Measurements from ENCODE around the gene STK39.

The STK39 gene

DNA sequence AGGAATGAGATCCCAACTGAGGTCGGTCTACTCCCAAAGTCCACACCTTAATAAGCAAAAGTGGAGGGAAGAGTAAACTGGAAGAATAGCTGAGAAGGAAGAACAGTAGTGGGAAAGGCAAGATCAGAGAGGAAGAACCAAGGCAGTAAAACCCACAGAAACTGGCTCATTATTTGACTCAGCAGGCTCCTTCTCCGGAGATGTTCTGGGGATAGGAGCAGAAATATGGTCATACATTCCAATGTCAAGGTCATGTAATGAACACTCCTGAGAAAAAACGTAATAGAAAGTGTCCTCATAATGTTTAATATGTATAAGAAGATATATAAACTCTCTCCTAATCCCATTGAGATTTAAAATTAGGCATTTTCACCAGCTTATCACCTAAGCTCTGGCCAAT, 39.5 kb downstream of the STK39 start:
- DNase-seq = no peak

DNA sequence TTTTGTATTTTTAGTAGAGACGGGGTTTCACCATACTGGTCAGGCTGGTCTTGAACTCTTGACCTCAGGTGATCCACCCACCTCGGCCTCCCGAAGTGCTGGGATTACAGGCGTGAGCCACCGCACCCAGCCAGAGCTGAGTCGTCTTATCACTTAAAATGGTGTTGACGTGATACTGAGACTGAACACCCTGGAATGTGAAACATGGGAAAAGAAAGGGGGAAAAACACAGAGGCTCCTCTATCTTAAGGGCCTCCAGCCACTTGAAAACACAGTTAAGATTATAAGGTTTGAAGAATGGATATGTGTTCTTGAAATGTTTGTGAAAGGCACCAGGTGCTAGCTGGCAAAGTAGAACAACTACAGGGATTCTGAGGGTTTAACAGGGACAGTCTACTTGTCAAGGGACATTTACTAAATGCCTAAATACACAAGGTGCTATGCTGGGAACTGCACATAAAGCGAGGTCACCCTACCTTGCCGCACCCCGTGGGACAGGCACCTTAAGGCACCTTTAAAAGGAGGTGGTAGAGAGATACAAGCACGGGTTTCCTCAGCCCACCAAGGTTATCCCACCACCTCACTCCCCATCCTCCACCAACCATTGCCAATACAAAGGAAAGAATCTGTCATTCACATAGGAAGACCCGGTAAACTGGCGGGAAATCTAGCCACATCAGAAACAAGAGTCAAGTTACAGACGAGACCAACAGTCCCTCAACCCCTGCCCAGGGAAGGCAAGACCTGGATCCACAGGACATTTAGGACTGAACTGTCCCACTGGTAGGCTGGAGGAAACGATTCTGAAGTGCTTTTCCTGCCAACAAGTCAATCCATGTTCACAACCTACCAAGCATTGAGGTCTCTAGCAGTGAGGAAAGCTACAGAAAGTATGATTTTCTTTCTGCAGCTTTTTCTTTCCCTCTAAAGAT, 43.4 kb downstream of the STK39 start:
- no peak for DNase-seq

DNA sequence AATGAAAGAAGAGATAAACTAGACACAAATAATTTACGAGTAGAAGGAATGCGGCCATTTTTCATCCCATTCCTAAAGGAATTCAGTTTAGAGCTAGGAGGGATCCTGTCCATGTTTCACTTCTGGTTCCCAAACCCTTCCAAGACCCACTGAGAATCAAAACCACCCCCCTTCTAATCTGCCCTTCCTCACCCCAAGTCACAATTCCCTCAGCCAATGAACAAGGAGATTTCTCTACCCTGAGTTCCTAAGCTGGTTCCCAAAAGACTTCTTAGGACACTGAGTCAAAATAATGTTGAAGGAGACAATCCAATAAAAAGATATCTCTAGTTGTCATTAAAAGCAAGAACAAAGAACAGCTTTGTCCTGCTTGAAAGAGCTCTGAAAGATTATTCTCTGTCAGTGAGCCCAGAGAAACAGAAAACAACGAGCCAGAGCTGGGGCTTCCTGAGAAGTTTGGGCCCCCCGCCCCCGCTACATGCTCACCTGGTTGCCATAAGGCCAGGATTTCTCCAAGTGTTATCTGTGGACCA, 45.7 kb downstream of the STK39 start:
- DNase-seq = no peak

DNA sequence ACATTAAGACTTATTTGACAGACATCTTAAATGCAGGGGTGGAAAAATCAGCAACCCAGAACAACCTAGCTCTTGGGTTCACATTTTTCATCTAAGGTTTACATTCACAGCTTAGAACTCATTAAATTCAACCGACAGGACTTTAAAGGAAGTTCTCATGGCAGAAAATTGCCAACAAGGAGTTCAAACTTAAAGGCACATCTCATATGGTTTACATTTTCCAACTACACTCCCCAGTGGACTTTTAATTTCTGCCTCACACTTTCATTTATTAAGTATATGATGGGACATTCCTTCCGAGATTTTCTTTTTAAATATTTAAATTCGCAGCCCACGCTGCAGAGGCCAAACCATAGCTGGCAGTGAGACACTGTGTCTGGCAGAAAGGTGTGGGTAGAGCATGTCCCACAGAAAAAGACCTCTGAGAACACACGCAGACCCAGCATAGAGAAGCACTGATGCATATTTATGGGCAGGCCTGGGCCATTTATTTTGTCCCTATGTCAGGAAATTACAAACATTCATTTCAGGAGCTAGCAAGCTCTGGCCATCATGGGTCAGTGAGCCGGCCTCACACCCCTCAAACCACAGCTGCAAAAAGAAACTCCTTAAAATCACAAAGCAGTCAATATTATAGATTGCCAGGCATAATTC, 46.3 kb downstream of the STK39 start:
- no peak for DNase-seq

DNA sequence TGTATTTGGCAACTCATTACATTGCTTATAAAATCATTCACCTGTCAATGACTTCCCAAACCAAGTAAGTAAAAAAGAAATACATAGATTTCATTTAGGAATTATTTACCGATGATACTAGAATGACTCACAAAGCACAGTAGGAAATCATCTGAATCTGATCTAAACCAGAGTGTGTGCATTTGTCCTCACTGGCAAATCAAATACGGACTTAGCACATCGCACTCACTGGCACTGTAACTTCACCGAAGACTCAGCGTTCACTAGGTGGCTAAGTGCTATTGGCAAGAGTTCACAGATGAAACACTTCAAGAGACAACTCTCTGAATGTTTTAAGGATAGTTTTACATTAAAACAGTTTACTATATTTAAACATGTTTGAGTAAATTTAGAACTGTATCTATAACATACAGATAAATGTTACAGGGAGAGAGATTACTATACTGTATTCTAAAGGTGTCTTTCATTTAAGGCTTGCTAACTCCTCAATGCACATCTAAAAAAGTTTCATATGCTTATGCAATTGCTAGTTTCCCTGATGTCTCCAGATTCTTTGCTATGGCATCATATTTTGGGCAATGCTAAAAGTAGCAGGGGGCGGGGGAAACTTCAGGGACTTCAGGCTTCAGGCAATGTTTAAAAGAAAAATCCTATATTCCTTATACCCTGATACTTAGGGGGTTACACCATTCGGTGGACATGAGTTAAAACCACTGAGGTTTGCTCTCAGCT, 48.8 kb downstream of the STK39 start:
- DNase-seq = no peak

DNA sequence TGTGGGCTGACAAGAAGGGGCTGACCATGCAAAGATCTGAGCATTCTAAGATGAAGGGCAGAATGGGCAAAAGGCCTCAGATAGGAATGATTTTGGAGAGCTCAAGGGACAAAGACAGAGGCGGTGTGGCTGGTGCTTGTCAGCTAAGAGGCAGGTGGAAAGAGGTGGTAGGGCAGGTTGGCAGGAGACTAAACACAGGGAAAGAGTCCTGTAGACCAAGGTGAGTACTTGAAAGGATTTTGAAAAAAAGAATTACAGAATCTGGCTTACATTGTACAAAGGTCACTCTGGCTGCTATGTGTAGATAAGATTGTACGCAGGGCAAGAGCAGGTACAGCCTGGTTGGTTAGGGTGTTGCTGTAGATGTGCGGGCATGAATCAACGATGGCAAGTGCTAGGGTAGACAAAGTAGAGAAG, 50.6 kb downstream of the STK39 start:
- no peak for DNase-seq

DNA sequence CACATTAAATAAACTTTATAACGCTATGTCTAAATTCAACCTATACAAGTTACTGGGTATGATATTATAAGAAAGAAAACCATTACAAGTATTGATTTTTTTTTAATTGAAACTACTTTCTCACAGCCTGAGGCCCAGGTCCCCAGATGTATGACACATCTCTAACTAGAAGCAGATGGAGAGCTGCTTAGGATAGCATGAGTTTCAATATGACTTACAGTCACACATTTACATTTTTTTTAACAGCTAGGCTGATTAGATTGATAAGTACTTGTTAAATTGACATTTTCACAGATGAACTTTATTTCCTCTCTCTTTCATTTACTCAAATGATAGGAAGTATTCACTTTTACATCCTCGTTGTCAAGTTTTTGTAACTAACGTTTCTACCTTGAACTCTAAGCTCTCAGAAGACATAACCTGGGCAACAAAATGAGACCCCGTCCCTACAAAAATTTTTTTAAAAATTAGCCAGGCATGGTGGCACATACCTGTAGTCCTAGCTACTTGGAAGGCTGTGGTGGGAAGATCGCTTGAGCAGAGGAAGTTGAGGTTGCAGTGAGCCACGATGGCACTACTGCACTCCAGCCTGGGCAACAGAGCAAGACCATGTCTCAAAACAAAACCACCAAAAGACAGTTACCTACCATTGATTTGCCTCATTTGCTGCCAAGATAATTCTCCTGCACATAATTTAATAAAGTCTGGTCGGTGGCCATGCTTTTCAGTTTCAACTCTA, 52.4 kb downstream of the STK39 start:
- peak; percentile 41 for DNase-seq

DNA sequence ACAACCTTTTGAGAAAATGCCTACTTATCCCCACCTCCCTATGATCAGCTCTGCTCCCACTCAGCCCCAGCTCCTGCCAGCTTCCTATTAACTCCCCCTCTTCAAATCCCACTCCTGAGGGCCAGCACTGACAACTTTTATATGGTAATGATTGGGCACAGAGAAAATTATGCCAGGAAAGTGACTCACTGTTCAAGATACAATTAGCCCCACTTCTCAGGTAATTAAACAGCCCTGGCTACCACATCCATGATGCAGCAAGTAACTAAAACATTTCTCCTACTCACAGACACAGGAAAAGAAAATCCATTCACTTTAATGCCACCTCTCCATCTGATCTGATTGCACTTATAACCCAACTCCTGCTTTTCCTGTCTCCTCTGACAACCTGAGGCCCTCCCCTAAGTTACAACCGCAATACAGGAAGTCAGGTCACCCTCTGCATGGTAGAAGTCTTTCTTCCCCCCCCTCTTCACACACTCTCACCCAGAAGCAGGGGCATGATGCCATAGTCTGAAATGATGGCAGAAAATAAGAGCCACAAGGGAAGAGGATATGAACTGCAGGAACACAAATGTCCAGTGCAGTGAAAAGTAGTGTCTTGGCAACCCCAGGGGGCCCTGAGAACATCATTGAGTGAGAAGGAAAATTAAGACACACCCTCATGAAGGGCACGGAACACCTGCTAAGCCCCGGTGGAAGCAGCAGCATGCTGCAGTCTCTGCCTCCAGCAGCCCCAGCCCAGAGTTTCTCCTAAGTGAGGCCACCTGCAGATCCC, 54.4 kb downstream of the STK39 start:
- peak; percentile 58 for DNase-seq

DNA sequence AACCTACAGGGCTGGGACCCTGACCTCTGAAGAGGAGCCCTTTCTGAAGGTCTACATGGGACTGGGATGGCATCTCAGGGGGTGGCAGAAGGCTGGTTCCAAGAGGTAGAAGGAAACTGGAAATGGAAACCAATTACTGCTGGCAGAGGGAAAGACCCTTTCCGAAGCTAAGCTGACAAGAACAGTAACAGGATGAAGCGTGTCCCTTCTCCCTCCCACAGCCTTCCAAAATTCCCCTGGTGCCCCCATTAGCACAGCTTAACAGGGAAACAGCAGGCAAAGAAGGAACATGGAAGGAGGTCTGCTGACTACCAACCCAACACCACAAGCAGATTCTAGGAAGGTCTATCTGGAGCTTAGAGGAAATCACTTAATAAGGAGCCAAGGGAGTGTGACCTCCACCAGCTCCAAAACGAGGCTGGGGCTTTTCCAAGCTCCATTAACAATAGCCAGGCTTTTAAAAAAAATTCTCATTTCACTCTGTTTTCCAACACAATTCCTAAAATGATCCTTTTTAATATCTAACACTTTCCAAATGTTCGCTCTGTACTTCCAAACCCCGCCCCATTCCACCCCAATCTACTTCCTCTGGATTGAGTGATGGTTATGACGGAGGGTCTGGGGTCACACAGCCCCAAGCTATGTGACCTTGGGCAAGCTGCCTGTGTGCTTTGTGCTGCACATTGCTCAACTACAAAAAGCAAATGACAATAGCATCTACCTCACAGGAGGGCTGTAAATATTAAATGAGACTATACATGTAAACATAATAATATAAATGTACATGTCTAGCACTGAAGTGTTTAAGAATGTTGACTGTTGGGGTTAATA, 55.2 kb downstream of the STK39 start:
- no peak for DNase-seq

DNA sequence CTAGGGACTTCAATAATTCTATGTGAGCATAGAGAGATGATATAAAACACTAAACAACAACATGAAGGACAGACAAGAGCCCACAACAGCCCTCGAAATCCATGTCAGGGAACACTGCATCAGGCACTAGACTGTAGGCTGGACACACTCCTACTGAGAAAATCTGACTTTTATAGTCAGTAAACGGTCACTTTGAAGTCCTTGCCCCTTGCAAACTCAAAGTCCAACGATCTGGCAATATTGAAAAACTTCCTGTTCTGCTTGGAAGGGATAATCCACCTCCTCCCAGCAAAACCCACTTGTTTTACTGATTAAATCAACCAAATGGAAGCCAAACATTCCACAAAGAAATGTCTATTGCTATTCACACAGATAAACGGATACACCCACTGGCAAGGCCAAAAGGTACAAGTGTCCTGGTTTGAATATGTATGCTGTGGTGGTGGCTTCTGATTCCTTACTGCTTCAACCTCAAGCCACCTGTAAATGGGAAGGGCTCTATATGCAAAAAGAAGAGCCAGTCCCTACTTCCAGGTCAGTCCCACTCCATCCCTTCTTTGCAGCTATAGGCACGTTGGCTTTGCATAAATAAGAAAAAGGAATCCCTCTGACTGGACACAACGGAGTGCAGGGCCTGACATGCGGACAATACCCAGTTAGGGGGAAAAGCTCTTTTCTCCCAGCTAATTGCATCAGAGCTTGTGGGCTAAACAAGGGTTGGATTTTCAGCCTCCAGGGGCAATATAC, 56.6 kb downstream of the STK39 start:
- no peak for DNase-seq

DNA sequence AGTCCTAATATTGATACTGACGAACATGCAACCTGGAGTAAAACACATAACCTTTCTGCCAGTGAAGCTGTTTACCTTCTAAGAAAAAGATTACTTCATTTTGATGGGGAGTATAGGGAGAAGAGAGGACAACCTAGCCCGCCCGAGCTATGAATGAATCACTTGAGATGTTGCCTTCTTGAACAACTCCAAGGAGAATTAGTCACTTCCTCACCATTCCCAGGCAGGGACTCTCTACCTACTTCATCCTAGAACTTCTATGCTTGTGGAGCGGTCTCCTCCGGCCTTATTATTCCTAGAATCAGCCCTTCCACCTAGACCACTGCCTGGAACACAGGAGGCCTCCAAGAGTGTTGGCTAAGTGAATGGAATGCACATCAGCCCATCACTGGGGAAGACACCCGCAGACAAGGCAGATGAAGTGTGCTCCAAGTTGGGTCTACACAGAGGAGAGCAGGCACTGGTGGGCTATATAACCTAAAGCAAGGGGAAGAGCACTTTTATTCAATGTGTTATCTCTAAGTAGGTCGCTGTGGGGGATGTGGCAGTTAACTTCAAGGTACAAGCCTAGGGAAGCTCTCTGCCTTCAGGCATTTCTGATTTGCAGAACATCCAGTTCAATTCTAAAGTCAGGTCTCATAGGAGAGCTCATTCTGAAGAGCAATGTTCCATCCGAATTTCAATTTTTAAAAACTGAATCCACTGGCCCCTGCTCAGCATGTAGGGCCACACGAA, 57.4 kb downstream of the STK39 start:
- DNase-seq = no peak

DNA sequence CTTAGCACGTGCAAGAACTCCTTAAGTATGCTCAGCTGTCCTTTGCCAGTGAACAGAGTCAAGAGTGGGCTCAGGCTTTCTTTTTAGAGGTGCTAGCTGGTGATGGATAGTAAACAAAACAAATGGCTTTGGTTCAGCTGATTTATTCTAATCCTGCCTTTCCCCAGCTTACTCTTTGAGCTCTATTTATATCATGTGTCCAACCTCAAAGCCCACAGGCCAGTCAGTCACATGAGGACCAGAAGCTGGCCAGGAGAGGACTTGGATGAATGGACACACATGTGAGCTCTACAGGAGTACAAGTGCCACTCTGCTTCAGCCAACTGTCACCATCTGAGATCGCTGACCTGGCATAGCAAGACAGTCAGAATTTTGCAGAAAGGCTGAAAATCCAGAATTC, 59.4 kb downstream of the STK39 start:
- DNase-seq = no peak

DNA sequence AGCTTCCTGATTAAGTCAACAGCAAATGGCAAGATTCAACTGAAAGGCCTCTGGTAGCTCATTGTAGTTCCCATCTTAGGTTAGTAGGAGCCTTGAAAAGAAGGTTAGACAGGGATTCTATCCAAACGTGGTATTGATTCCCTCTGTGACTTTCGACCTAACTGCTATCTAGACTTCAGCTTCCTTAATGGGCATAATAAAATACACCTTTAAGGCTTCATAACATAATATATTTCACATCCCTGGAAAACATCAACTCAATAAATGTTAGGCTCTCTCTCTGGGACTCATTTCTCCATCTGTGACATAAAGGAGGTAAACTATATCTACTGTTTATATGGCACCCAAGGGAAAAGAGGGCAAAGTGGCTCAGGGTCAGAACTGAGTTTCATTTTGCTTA, 60.9 kb downstream of the STK39 start:
- no peak for DNase-seq

DNA sequence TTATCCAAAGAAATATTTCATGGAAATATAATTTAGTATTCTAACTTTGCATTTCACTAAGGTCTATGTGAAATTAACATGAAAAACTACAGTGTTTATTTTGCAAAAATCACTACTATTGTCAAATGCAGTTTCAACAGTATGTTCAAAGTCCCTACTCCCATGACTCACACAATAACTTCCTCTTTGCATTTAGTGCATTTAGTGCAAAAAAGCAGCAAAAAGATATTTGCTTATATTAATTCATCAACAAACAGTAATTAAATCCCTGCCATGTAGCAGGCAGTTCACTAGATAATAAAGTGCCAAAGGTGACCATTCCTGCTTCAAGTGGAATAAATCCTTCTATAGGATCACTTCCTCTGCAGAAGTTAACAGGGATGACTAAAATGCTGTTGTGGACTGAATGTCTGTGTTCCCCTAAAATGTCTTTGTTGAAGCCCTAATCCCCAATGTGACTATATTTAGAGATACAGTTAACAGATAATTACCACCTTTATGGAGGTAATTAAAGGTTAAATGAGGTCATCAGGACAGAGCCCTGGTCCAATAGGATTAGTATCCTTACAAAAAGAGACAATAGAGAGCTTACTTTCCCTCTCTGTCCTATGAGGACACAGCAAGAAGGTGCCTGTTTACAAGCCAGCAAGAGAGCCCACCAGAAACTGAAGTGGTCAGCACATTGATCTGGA, 61.7 kb downstream of the STK39 start:
- DNase-seq = no peak

DNA sequence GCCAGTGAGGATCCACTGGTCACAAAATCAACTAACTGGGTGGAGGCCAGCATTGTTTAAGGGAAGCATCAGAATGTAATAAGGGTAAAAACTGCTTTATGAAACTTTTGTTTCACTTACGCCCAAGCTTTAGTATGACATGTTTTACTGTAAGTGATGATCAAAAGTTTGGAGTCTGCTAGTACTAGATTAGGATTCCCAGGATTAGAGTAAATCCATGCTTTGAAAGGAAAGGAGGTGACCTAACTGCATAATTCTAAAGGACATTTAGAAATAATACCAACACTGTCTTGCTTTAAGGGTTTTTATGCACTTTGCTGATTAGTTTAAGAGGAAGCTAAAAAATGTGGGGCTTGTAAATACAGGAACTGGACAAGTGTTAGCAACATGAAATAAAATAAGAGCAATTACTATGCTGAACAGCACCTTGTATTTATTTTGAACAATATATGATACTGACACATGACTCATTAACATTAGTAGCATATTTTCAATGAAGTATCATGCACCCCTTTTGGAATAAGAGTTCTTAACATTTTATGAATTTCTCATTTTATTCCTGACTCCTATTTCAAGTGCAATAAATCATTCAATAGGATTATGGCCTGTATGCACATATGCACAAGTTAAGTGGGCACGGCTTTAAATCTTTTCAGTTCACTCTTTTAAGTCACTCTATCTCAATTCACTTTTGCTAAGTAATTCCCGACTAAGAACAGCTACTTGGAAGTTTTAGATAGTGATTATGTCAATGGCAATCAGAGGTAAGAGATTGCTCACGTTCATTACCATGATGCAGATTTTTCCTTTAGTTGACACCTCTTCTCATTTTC, 62.5 kb downstream of the STK39 start:
- no peak for DNase-seq

DNA sequence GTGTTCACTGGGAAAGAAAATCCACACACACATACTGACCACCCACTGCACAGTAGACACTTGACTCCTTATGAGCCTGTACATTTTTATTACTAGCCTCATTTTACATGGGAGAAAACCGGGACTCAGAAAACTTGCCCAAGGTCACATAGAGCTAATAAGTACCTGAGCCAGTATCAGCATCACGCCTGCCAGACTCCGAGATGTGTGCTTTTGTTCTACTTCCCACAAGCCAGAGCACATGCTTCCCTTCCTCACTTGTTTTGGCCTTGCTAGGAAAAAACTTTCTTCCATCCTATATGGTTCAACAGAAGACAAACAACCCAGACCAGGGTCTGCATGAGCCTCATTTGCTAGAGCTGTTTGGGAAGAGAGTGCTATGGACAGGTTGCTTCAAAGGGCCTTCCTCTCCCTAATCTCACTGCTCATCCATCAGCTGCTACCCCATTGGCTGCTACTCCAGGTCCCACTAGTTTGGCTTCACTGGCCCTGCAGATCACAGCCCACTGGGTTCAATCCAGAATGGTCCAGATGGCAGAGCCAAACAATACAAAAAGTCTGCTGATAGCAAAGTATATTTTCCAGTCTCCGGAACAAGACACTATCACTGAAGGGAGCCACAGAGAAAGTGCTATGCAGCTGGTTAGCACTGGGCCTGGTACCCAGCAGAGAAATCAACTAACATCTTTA, 63.9 kb downstream of the STK39 start:
- no peak for DNase-seq

DNA sequence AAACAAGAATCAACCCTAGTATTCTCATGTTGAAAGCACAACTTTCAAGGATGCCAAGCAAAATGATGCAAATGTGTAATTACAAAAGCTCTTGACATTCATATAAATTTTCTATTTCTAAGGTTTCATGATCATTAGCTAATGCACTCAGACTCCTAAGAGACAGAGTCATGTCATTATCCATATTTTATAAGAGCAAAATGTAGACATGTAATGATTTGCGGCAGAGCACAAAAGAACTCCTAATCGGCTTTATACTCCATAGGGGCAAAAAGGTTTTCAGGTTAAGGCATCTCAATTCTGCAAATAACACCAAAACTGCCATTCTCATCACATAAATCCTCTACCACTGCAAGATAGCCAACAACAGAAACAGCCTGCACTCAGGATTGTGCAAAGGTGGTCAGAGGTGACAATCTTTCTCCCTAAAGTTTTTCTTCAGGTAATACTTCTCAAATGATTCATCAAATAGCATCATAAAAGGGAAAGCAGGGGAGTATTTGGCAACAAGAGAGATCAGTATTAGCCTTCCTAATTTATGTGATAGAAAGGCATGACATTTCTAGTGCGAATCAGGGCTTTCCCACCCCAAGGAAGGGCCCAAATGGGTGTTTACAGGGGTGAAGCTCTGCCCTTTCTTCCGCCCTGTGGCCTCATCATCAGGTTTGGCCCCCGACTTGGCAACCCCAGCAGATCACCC, 64.7 kb downstream of the STK39 start:
- no peak for DNase-seq

Measured in NK-92 treated with Interleukin-12 subunit alpha and Interleukin-12 subunit beta, amount 100 ng/mL, for 24 hours (cell line).